HG03558 (cell line): Measurements from ENCODE around the gene FOXO3.
"Not testable (repeated sequence)": the region's sequence is repeated elsewhere in the genome, so short reads cannot be mapped to it uniquely, and the experiment has no call there.

Experiments
- ATAC-seq: cut with Tn5 transposase; IDR thresholded peaks from one replicate; pipeline ENCODE4 v1.9.1; 2021; ENCODE audit warnings: moderate number of reproducible peaks; ENCODE audit not compliant: unreplicated experiment; ENCODE audit errors: extremely low read depth

Gene FOXO3

DNA sequence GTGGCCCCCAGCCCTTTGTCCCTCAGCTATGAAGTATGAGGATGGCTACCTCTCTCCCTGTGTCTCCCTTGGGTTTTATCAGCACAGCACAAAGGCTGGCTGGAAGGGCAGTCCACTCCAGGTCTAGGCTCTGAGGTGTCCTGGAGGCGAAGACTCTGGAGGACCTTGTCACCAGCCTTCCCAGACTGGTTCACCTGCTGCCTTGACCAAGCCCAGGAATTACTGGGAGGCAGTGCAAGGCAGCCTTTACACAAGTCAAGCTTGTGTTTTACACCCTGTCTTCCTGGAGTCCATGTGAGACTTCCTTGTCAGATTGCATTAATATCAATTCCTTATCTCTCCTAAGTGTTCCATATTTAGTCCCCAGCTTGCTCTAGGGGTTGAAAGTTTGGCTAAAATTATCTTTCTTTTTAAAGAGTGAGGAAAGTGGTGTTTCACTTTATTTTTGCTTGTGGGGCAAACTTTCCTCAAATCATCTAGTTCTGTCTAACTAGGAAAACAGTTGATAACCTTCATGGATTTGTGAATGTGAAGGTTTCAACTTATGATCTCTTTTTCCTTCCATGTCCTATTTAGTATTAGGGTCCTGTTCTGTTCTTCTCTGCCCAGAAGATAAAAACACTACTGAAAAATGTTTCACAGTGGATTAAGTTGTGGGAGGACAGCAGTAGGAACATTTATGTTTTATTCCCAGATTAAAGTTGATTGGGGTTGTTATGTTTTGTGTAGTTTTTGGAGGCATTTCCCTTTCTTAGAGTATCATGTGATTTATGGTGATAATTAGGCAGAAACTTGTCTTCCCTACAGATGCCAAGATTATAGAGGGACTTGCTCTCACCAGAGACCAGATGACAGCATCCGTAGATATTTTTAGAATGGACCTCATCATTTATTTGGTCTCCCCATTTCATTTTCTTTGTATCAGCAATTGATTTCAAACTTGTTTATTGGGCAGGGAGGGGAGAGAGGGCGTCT is 114.8 kb downstream of the FOXO3 start:
- ATAC-seq: no peak

DNA sequence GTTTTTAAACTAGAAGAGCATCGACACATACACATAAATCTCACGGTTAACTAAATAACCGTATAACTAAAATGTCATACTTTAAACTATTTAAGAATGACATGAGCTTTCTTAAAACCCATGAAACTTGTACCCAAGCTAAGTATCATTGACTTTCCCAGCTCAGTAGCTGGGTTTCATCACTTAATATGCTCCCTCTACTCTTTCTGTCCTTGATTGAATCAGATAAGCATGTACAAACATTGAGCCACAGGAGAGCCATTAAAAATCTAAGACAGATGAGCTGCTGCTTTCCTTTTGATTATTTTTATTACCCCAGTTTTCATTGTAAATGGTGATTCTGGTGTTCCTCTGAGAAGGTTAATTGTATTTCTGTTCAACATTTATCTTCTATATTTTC is 115.8 kb downstream of the FOXO3 start:
- ATAC-seq: no peak

DNA sequence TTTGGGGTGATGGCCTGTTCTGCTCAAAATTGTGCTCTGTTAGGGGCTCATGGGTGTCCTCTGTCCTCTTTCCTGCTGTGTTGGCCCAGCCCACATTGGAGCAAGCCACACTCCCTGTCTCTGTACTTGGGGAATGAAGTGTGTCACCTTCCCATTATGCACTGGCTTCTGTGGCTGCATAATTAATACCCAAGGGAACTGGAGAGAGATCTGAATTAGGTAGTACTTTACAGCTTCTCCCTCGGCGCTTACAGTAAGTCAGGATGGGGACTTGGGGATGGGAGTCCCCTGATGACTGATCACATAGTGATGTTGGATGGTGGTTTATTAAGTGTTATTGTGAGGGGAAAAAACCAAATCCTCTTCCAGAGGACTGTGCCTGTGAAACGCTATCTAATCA is 116.6 kb downstream of the FOXO3 start:
- ATAC-seq: no peak

GRCh38 chr6:108677894-108678293 is 117.2 kb downstream of the FOXO3 start:
- no peak for ATAC-seq

GRCh38 chr6:108680314-108680713 is 119.6 kb downstream of the FOXO3 start:
- not testable (repeated sequence) for ATAC-seq

DNA sequence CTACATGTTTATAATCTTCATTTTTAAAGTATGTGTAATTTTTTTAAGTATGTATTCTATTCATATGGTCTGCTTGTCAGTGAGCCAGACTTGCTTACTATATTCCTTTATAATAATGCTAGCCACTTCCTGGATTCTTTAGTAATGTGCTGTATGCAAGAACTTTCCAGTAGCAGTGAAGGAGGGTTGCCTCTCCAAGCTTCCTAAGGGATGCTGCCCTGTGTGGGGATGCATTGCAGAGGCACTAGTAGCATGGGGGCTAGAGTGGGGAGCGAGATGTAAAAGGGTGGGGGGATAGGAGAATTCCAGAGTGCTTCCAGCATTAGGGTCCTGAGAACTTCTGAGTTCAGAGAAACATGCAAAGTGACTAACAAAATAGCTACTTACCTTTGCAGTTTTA is 121.0 kb downstream of the FOXO3 start:
- not testable (repeated sequence) for ATAC-seq

- ATAC-seq: not testable (repeated sequence)
These were observed 121.8 kb downstream of the FOXO3 start for GRCh38 chr6:108682383-108683119.

DNA sequence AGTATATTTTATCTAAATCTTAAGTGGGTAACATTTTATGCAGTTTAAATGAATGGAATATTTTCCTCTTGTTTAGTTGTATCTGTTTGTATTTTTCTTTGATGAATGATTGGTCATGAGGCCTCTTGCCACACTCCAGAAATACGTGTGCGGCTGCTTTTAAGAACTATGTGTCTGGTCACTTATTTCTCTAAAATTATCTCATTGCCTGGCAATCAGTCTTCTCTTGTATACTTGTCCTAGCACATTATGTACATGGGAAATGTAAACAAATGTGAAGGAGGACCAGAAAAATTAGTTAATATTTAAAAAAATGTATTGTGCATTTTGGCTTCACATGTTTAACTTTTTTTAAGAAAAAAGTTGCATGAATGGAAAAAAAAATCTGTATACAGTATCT is 123.3 kb downstream of the FOXO3 start:
- not testable (repeated sequence) for ATAC-seq

GRCh38 chr6:108684771-108685329 is 124.1 kb downstream of the FOXO3 start:
- no peak for ATAC-seq

DNA sequence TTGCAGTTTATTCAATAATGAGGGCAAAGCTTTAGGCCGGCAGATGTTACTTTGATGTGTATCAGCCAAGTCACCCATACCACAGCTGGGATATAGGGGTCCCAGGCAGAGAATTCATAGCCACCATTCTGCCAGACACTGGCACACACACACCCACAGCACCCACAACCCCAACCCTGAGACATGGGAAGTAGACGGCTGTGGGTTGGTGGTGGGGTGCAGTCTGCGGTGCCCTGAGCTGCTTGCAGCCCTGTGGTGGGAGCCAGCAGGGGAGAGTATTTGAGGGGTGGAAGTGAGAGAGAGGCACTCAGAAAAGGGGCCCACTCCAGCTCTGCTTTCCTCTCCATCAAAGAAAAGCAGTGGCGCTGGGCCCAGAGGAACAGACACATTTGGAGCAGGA is 125.3 kb downstream of the FOXO3 start:
- no peak for ATAC-seq

DNA sequence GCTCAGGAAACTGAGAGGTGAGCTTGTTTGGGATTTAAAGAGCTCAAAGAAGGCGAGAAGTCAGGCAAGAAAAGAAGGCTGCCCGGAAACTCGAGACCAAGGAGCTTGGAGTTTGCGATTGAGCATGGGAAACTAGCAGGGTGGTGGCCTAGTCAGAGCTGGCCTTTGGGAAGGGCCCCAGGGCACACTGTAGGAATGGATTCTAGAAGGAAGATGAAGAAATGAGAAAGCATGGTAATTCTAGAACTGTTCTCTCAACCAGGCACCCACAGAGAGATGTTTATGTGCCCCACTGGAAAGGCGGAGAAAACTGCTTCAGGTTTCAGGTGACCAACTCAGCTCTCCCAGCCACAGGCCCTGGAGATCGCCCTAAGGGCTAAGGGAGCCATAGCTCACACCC is 126.2 kb downstream of the FOXO3 start:
- no peak for ATAC-seq

DNA sequence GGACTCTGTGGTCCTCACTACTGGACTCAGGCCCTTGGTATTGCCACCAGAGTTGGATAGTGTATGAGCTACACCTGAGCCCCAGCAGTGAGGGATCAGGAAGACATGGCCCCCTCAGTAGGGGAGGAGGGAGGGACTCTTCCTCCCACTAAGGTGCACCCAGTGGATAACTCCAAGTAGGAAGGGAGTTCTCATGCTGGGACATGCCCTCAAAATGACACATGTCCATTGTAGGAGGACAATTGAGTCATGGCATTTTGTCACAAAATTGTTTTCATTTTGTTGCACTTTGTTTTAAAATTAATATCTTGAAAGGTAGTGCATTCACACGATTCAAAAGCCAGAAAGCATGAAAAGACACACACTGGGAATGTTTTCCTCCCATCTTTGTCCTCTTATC is 127.2 kb downstream of the FOXO3 start:
- no peak for ATAC-seq

GRCh38 chr6:108689272-108690161 is 128.8 kb downstream of the FOXO3 start:
- no peak for ATAC-seq

GRCh38 chr6:108690326-108691049 is 129.8 kb downstream of the FOXO3 start:
- no peak for ATAC-seq

DNA sequence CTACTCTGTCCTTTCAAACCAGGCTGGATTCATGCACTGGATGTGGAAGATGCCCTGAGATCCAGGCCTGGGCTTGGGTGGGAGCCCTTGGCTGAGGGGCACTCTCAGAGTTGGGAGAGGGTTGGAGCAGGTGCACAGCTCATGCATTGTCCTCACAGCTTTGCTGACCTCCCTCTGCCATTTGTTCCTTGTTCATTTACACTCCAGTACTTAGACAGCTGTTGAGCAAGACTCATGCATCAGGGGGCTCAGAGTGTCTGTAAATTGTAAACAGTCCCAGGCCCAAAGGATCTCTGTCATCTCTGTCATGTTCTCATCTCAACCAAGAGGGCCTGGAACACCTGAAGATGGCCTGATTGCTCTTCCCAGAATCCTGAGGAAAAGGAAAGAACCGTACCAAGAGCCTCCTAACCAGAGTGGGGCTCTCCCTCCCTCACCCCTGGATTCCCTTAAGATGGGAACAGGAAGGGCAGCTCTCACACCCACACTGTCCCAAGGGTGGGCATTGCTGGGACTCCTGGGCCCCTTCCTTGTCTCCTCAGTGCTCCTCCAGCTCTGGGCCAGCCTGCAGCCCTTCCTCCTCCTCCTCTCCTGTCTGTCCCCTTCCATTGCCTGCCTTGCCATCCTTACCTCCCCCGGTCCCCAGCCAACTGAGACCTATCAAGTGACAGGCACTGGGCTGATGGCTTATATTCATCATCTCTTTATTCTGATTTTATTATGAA is 132.9 kb downstream of the FOXO3 start:
- ATAC-seq: no peak

- ATAC-seq: no peak
These were observed 134.1 kb downstream of the FOXO3 start for GRCh38 chr6:108694816-108695215.

- no peak for ATAC-seq
These were observed 136.9 kb downstream of the FOXO3 start for GRCh38 chr6:108697561-108698161.

GRCh38 chr6:108698593-108699289 is 138.0 kb downstream of the FOXO3 start:
- no peak for ATAC-seq
